Esophagus muscularis mucosa (tissue), 4 donors: ENCODE measurements around the gene NRXN2. TPM values are rescaled to one million over a fixed set of nuclear protein-coding genes. Genes with fewer than 3 reads are reported as not detected.
"Not testable (repeated sequence)": the region's sequence is repeated elsewhere in the genome, so short reads cannot be mapped to it uniquely, and the experiment has no call there.

ENCODE experiments used
- DNase-seq: peaks from one replicate; pipeline ENCODE4 v3.0.0-alpha.2; 2017; ENCODE audit errors: extremely low spot score
- H3K27ac ChIP-seq, 4 donors: fragments of 200-600 bp; sonication (generic); replicated peaks in 1 of 4; 1 replicate in 3 of 4; 2 replicates in 1 of 4; pipeline ENCODE4 v1.5.1; 2016 to 2019; ENCODE audit warnings: mild to moderate bottlenecking in 1 of 4
- H3K27me3 ChIP-seq, 4 donors: fragments of 200-600 bp; sonication (generic); one replicate each; pipeline versions ENCODE4 v1.5.1 to v1.6.0; 2016 to 2019
- H3K36me3 ChIP-seq, 4 donors: fragments of 200-600 bp; sonication (generic); one replicate each; pipeline ENCODE4 v1.5.1; 2016 to 2019
- H3K4me1 ChIP-seq, 4 donors: fragments of 200-600 bp; sonication (generic); one replicate each; pipeline ENCODE4 v1.5.1; 2016 to 2019
- H3K4me3 ChIP-seq, 4 donors: fragments of 200-600 bp; sonication (generic); 1 replicate in 2 of 4; 2 replicates in 2 of 4; pipeline ENCODE4 v1.5.1; 2016 to 2019; ENCODE audit warnings: mild to moderate bottlenecking in 4 of 4, moderate library complexity in 1 of 4
- H3K9me3 ChIP-seq, 4 donors: fragments of 200-600 bp; sonication (generic); 1 replicate in 3 of 4; 2 replicates in 1 of 4; pipeline ENCODE4 v1.5.1; 2016 to 2019
- CTCF ChIP-seq, 3 experiments: fragments of 200-600 bp in 2 of 3; fragments of 450-650 bp in 1 of 3; sonication (generic) in 2 of 3; IDR thresholded peaks; one replicate each; pipeline ENCODE4 v1.5.1; 2017 to 2019; ENCODE audit warnings: antibody characterized with exemption in 3 of 3, mild to moderate bottlenecking in 2 of 3, moderate library complexity in 1 of 3
- EP300 ChIP-seq: sonication (generic); formaldehyde crosslinking; IDR thresholded peaks from one replicate; pipeline ENCODE4 v1.6.1; 2017; ENCODE audit warnings: antibody characterized with exemption
- POLR2A ChIP-seq: fragments of 450-650 bp; IDR thresholded peaks from one replicate; pipeline ENCODE4 v1.6.1; 2017; ENCODE audit warnings: antibody characterized with exemption, moderate library complexity, mild to moderate bottlenecking, low read depth
- POLR2AphosphoS5 ChIP-seq, 2 donors: sonication (generic); formaldehyde crosslinking; IDR thresholded peaks; one replicate each; pipeline ENCODE4 v1.6.1; 2017; ENCODE audit warnings: antibody characterized with exemption in 2 of 2
- WGBS: methylation state at CpG from one replicate; pipeline ENCODE4 v1.1.5; 2018; 5-methylcytosine and 5-hydroxymethylcytosine counted together
- intact Hi-C: fragments of 100-400 bp; cut with DNase I; formaldehyde crosslinking; loops from one replicate; pipeline ENCODE4 v1.15.1; 2023
- total RNA-seq, 4 donors: library from RNA; depleted of rRNA; stranded (reverse); fragments of >200 nt; gene quantifications; one replicate each; pipeline versions ENCODE4 v1.1.0 to v1.2.1, GENCODE V29; 2016

Gene NRXN2
- total RNA-seq, 4 donors from 2014 or later, result 2.1 to 12.9 (median 4.3) TPM

DNA sequence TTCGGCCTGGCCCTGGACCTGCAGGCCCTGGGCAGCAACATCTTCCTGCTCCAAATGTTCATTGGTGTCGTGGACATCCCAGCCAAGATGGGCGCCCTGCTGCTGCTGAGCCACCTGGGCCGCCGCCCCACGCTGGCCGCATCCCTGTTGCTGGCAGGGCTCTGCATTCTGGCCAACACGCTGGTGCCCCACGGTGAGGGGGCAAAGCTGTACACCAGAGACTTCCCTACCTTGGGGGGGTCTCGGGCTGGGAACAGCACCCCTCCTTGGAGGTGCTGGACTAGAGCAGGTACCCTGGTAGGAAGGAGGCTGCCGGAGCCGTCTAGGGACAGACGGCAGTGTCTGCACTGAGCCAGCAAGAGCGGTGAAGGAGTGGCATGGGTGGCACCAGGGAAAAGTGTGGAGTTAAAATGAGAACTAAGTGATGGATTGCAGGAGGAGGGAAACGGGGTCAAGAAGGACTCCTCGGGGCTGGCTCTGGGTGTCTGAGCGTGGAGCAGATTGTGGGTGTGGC, 123.2 kb downstream of the NRXN2 start:
- DNase-seq, result no peak
- 86% methylated on average over 17 of the region's 17 CpGs for WGBS
- intact Hi-C loops, result no loop called here
- Histone ChIP-seq H3K4me1 (no peaks in the 10 kb centered on the region), H3K9me3 (no peaks in the 10 kb centered on the region), H3K4me3 (no peak overlapping the region), H3K27ac (no peak overlapping the region), H3K36me3 (no peaks in the 10 kb centered on the region), H3K27me3 (peaks cover 0 to 19% (median 0%) of the 10 kb centered on the region in 4 donors)
- TF ChIP-seq CTCF (IDR thresholded peaks at IDR 0.05) (no peak), POLR2AphosphoS5 (IDR thresholded peaks at IDR 0.05) (no peak), POLR2A (no peak)

- H3K4me3 ChIP-seq, result no peak overlapping the region
- no peaks in the 10 kb centered on the region for H3K9me3 ChIP-seq
- DNase-seq, result no peak
- TF ChIP-seq CTCF (IDR thresholded peaks at IDR 0.05) (no peak), EP300 (no peak), POLR2A (no peak), POLR2AphosphoS5 (IDR thresholded peaks at IDR 0.05) (no peak)
- H3K4me1 ChIP-seq, result no peaks in the 10 kb centered on the region
- no peaks in the 10 kb centered on the region for H3K36me3 ChIP-seq
- no peak overlapping the region for H3K27ac ChIP-seq
- 94% methylated on average over 6 of the region's 23 CpGs for WGBS
- intact Hi-C loops, result no loop called here
- peaks cover 0 to 14% (median 0%) of the 10 kb centered on the region in 4 donors for H3K27me3 ChIP-seq
These were observed 124.0 kb downstream of the NRXN2 start for GRCh38 chr11:64598797-64599697.

DNA sequence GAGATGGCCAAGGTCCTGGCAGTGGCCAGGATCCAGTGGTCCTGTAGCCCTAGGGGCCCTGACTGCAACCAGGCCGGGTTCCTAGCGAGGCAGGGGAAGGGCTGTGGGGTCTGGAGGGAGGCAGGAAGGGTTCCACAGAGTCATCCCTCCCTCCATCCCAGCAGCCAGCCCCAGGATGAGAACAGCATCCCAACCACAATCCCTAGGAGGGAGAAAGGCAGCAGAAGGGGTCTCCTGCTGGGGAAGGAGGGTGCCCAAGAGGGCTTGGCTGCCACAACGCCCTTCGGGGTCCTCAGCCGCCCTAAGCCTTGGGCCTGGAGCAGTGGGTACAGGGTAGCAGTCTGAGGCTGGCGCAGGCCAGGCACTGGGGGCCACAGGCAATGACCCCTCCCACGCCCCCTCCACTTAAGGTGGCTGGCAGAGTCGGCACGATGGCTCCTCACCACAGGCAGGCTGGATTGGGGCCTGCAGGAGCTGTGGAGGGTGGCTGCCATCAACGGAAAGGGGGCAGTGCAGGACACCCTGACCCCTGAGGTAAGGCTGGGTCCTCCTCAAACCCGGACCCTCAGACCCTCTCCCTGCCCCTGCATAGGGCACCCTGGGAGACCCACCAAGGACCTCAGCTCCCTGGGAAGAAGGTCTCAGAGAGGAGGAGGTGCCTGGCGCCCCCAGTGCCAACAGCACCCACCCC, 124.7 kb downstream of the NRXN2 start:
- intact Hi-C loops, result no loop called here
- Histone ChIP-seq H3K4me3 (no peak overlapping the region), H3K36me3 (no peaks in the 10 kb centered on the region), H3K4me1 (no peaks in the 10 kb centered on the region), H3K9me3 (no peaks in the 10 kb centered on the region), H3K27ac (no peak overlapping the region), H3K27me3 (peaks cover 0 to 14% (median 0%) of the 10 kb centered on the region in 4 donors)
- DNase-seq, result no peak
- WGBS, result 60% methylated on average over 1 of the region's 12 CpGs
- TF ChIP-seq POLR2AphosphoS5 (IDR thresholded peaks at IDR 0.05) (no peak), EP300 (no peak), CTCF (IDR thresholded peaks at IDR 0.05) (no peak), POLR2A (no peak)

DNA sequence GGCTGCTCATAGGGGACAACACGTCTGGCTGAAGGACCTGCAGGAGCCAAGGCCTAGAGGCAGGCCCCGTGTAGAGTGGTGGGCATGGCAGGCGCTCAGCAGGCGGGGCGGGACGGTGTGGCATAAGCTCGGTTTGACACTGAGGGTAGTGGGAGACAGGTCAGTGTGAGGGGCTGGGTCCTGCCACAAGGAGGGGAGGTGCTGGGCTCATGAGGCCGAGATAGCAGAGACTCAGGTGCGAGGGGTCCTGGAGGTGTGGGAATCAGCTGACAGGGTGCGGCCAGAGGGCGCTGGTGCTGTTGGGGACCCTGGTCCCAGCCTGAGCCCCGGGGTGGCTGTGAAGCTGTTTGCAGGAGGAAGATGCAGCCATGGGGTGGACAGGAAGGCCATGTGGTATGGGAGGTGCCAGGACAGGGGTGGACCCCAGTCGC, 125.3 kb downstream of the NRXN2 start:
- WGBS, result 91% methylated on average over 11 of the region's 13 CpGs
- no peaks in the 10 kb centered on the region for H3K9me3 ChIP-seq
- no peak overlapping the region for H3K4me3 ChIP-seq
- no peak overlapping the region for H3K27ac ChIP-seq
- TF ChIP-seq POLR2AphosphoS5 (IDR thresholded peaks at IDR 0.05), result no peak
- TF ChIP-seq CTCF (IDR thresholded peaks at IDR 0.05), result no peak
- no peak for TF ChIP-seq POLR2A
- TF ChIP-seq EP300, result no peak
- intact Hi-C loops, result no loop called here
- no peaks in the 10 kb centered on the region for H3K4me1 ChIP-seq
- peaks cover 0 to 14% (median 0%) of the 10 kb centered on the region in 4 donors for H3K27me3 ChIP-seq
- no peaks in the 10 kb centered on the region for H3K36me3 ChIP-seq
- no peak for DNase-seq

GRCh38 chr11:64595922-64596321, 127.1 kb downstream of the NRXN2 start:
- H3K9me3 ChIP-seq, H3K4me1 ChIP-seq, DNase-seq, H3K36me3 ChIP-seq, intact Hi-C loops, H3K27me3 ChIP-seq, H3K27ac ChIP-seq, H3K4me3 ChIP-seq: not testable (repeated sequence)
- 72% methylated on average over 1 of the region's 1 CpG for WGBS
